ENCODE measurements around the gene SPPL3.

The SPPL3 gene

GRCh38 chr12:120744922-120745493, 159.2 kb downstream of the SPPL3 start:
- in situ Hi-C loops (cut with HindIII; ENCODE audit: low sequenced_read_pairs) = no loop called here
- no peak for TF ChIP-seq CTCF (IDR thresholded peaks at IDR 0.05; ENCODE audit: low read depth, low read length, missing control alignments)
- no peak overlapping the region for H3K4me3 ChIP-seq (ENCODE audit: low read depth, low read length)
- no peak for DNase-seq (ENCODE audit: low read depth)

- DNase-seq (ENCODE audit: low read depth) = no peak
- no peak for TF ChIP-seq CTCF (IDR thresholded peaks at IDR 0.05; ENCODE audit: low read depth, low read length, missing control alignments)
- H3K4me3 ChIP-seq (ENCODE audit: low read depth, low read length) = no peak overlapping the region
- in situ Hi-C loops (cut with HindIII; ENCODE audit: low sequenced_read_pairs) = no loop called here
Observed at GRCh38 chr12:120741476-120742421, 162.4 kb downstream of the SPPL3 start.

GRCh38 chr12:120740871-120741270, 163.3 kb downstream of the SPPL3 start:
- DNase-seq (ENCODE audit: low read depth) = no peak
- no peak for TF ChIP-seq CTCF (IDR thresholded peaks at IDR 0.05; ENCODE audit: low read depth, low read length, missing control alignments)
- no peak overlapping the region for H3K4me3 ChIP-seq (ENCODE audit: low read depth, low read length)
- in situ Hi-C loops (cut with HindIII; ENCODE audit: low sequenced_read_pairs) = no loop called here

- TF ChIP-seq CTCF (IDR thresholded peaks at IDR 0.05; ENCODE audit: low read depth, low read length, missing control alignments) = no peak
- DNase-seq (ENCODE audit: low read depth) = no peak
- H3K4me3 ChIP-seq (ENCODE audit: low read depth, low read length) = no peak overlapping the region
- in situ Hi-C loops (cut with HindIII; ENCODE audit: low sequenced_read_pairs) = no loop called here
Observed at GRCh38 chr12:120739821-120740613, 164.1 kb downstream of the SPPL3 start.

- no peak for TF ChIP-seq CTCF (IDR thresholded peaks at IDR 0.05; ENCODE audit: low read depth, low read length, missing control alignments)
Observed at GRCh38 chr12:120739031-120739762, 165.0 kb downstream of the SPPL3 start.

More at GRCh38 chr12:120739031-120739762, 165.0 kb downstream of the SPPL3 start:
- no peak overlapping the region for H3K4me3 ChIP-seq (ENCODE audit: low read depth, low read length)
- DNase-seq (ENCODE audit: low read depth) = no peak
- in situ Hi-C loops (cut with HindIII; ENCODE audit: low sequenced_read_pairs) = no loop called here

All from astrocyte of the cerebellum (primary cell).